HTERT RPE-1 (cell line): ENCODE measurements around the gene TMEM144.

Experiments
- in situ Hi-C: fragments of 300-500 bp; cut with MboI; formaldehyde crosslinking; loops from 4 replicates; pipeline ENCODE4 v1.14.3; 2020; ENCODE audit warnings: low sequenced_read_pairs

Gene TMEM144

DNA sequence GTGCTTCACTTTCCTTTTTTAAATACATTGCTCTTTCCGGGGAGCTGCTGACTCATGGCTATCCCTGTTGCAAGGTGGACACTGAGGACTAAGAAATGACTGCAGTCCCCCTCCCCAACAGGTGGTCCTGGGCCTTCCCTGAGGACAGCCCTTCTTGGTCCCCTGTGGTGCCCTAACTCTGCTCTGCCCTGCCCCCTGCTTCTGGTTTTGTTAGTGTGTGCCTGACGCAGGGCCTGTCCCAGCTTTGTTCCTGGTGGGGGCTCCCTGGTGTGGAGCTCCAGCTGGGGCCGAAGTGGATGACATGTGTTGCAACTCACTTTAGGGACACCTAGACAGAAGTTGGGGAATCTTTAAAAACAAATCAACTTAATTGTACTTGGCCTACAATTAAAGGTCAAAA lies 81.9 kb downstream of the TMEM144 start:
- in situ Hi-C loops: no loop called here

DNA sequence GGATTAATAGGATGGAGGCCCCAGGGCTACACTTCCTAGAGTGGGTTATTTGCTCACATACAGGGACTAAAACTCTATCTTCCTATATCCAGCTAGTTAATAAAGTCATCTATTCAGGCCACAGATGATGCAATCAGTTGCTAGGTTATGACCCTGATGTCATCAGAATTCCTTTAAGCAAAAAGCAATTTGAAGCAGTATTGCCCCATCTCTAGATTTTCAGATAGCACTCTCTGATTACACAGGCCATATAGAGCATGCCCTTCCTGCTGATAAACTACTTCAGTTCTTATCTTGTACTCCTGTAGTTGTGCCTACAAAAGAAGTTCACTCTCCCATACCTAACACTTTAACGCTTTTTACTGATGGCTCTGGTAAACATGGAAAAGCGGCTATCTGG lies 84.8 kb downstream of the TMEM144 start:
- in situ Hi-C loops: no loop called here

DNA sequence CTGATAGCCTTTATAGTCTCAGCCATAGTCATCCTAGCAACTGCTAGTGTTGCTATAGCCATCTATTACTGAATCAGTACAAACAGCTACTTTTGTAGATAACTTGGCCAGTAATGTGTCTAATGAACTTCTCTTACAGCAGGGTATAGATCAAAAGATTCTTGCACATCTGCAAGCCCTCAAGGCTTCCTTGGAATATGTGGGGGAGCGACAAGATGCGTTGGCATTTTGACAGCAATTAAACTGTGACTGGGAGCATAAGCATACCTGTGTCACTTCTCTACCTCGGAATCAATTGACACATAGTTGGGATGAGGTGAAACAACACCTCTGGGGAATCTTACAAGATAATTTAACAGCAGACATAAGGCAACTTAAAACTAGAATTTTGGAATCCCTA lies 87.6 kb downstream of the TMEM144 start:
- in situ Hi-C loops: no loop called here

DNA sequence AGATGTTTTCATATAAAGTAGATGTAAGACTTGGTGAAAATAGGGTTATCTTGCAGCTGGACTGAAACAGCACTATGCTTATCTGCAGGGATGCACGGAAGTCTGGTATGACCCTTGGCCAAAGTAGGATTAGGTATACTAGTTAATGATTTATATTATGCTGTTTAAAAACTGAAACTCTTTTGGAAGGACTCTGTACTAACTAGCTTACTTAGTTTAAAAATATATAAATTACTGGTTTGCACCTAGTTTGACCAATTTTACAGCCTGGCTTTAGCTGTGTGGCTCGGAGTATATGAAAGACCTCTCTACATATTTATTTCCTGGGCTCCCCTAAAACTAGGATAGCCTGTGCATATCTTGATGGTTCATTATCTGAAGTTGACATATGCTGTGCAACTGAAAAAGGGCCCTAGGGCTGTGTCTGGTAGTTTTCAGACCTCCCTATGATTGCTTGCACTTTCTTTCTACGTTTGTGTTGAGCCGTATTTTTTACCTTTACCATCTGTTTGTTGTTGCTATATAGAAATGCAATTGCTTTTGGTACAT lies 89.2 kb downstream of the TMEM144 start:
- in situ Hi-C loops: no loop called here

DNA sequence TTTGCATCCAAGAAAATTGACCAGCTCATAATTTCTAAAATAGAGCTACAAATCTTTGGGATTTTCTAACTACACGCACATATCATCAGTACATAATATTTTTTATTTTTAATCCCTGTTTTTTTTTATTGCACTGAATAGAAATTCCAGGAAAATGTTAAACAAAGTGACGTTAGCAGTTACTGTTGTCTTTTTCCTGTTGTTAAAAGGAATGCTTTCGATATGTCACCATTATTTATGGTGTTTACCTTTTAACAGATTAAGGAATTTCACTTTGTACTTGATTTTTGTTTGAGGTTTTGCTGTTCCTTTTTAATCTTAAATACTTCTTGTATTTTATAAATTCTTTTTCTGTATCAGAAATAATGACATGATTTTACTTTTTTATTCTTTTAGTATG lies 89.7 kb downstream of the TMEM144 start:
- in situ Hi-C loops: no loop called here

DNA sequence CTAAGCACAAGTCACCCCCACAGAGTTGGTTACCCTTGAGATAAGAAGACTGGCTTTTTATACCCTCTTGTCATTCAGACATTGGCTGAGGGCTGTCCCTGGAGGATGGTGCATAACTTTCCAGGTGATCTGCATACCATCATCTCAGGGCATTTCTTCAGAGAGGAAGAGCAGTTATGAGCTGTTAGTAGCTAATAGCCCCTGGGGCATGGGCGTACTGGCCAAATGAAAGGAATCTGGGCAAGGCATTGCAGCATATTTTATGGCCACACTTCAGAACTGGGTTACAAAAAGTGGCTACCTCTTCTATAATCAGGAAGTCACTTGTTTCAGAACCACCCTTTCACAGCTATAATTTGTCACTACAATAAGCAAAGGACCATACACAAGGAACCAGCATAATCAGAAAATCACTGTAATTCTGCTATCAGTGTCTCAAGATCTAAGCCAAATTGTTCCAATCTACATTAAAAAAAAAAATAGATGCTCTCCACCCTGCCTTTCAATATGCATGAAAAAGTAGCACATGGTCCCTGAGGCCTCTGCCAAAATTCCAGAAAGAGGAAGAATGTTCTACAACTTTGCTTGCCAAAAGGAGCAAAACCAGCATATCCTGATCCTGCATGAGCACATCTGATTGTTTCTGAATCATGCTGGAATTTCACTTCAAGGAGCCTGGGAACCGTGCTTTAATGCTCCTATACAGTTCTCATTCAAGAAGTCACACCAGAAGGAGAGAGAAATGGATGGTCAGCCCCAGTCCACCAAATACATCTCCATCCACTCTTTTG lies 92.0 kb downstream of the TMEM144 start:
- in situ Hi-C loops: no loop called here

DNA sequence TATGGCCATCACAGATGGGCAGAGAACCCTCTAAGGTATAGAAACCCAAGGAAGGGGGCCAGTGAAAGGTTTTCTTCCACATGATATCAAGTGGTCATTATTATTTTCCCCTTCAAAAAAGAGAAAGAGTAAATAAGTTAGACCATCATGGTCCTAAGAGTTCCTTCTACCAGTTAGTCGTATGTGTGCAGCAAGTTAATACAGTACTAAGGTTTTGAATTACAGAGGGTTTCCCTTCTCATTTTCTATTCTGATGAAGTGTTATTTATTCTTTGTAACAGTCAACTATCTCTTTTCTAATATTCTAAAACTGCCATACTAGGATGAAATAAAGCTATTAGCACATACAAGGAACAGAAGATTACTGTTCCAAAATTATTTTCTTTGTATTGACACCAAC lies 94.4 kb downstream of the TMEM144 start:
- in situ Hi-C loops: no loop called here
